K562 treated with DMSO at 1 percent for 4 hours (cell line): Measurements from ENCODE around the gene PDE12. TPM values are rescaled to one million over a fixed set of nuclear protein-coding genes. Genes with fewer than 3 reads are reported as not detected.

Experiments used
- total RNA-seq: library from RNA; unstranded; fragments of 300-600 nt; gene quantifications from 2 replicates; pipeline ENCODE4 v1.2.3, GENCODE V29; 2022; ENCODE audit not compliant: insufficient read depth

The PDE12 gene
- 8.2 and 9.4 TPM in 2 replicates for total RNA-seq

DNA sequence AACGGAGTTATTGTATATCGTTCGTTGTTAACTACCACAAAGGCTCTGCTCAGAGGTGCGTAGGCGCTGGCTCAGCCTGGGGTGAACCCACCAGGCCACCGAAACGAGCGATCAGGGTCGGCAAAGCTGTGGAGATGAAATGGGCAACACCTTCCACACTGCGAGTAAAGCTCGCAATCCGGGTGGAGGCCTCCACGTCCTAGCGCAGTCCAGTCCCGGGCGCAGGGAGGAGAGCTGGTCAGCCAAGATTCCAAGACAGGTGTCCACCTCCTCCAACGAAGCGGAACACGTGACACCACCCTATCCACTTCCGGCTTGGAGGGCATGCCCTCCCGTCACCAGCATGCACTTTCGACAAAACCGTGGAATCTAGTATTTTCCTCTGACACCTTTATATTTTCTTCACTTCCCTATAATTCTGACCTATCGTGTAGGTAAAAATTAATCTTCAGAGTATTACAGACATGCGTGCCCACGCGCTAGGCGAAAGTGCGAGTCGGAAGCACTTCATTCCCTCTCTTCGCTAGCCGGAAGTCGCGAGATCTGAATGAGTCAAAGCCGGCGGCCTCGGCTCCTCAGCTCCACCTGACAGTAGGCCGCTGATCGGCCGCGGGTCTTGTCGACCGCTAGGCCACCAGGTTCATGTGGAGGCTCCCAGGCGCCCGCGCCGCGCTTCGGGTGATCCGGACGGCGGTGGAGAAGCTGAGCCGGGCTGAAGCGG lies at the start of gene PDE12:
TSS of gene PDE12 (plus strand) at position 537 of the 721 bp plus-strand sequence. CDS start at position 643, 106 bp downstream.

GRCh38 chr3:57544181-57545125 lies 11.6 kb upstream of the PDE12 start, which contains the start of gene DNAH12:
TSS of gene DNAH12 (minus strand) at chr3:57544344. CDS start at chr3:57542870, 1,474 bp downstream.

GRCh38 chr3:57597127-57597923 lies 41.3 kb downstream of the PDE12 start, which contains the start of gene ARF4:
TSS of gene ARF4 (minus strand) at chr3:57597344. CDS start at chr3:57597140, 204 bp downstream.

Other genes starting within 250 kb of the PDE12 start
- not detected in 2 replicates for gene DNAH12, start 11.9 kb upstream of the PDE12 start, total RNA-seq
- gene ARF4, start 41.1 kb downstream of the PDE12 start, total RNA-seq: 54.9 and 78.3 TPM in 2 replicates
- gene DENND6A, start 136.8 kb downstream of the PDE12 start, total RNA-seq: 4.7 and 5.7 TPM in 2 replicates
- 15.5 and 17.5 TPM in 2 replicates for gene SLMAP, start 200.0 kb downstream of the PDE12 start, total RNA-seq